HG02571 (cell line): ENCODE results near the gene NOSIP.

Experiments
- ATAC-seq: cut with Tn5 transposase; IDR thresholded peaks from one replicate; pipeline ENCODE4 v1.9.1; 2021; ENCODE audit warnings: mild to moderate bottlenecking, moderate library complexity; ENCODE audit not compliant: unreplicated experiment

The NOSIP gene

DNA sequence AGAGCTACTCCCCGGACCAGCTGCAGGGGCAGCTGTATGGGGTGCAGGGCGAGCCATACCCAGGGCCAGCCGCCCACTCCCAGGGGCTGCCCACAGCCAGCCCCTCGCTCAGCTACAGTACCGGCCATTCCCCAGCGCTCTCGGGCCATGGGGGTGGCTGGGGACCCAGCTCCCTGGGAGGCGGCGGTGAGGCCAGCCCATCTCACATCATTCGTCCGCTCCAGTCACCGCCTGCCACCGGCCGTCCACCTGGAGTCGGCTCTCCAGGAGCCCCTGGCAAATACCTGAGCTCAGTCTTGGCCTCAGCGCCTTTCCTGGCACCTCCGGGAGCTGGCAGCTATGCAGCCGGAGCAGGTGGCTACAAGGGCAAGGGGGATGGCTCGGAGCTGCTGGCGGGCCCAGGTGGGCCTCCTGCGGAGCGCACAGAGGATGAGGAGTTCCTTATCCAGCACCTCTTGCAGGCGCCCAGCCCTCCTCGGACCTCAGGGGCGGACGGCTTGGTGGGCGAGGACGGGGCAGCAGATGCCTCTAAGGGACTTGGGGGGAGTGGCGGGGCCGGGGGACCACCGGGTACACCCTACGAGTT, 15.6 kb upstream of the NOSIP start:
- ATAC-seq = no peak

GRCh38 chr19:49594993-49595818, 14.8 kb upstream of the NOSIP start:
- no peak for ATAC-seq

- no peak for ATAC-seq
Observed at GRCh38 chr19:49594157-49594992, 14.0 kb upstream of the NOSIP start.

DNA sequence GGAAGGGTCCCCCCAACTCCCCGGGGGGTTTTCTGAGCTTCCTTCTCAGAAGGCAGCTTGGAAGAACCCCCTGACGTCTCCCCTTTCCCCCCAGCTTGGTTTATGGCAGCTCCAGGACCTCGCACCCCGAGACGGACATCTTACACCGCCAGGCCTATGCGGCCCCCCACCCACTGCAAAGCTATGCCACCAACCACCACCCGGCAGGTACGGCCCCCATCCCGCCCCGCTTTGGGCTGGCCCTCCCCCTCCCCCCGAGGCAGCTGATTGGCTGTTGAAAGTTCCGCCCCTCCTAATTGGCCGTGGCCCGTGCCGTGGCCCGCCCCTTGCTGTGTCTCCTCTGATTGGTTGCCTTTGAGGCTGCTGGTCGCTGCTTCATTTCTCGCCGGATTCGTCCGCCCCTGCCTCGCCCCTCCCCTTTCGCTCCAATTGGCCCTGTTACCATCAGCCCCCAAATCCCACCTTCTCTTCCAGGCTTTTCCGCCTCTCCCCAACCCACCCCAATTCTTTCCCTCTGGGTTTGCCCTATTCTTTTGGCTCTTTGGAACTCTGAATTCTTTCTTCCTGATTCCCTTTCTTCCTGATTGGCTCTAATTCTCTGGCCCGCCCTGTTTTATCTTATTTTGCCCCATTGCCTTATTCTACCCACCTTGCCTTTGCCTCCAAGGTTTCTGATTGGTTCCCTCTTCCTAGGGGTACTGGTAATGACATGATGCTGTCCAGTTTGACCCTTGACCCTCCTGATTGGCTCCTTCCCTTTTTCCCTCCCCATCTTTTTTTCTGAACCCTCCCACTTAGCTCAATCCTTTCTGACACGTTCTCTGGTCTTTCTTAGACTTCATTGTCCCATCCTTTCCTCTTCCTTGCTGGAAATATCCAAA, 13.1 kb upstream of the NOSIP start:
- peak; percentile 48 for ATAC-seq

GRCh38 chr19:49592486-49593232, 12.3 kb upstream of the NOSIP start:
- ATAC-seq = no peak

GRCh38 chr19:49591731-49592485, 11.6 kb upstream of the NOSIP start:
- no peak for ATAC-seq

DNA sequence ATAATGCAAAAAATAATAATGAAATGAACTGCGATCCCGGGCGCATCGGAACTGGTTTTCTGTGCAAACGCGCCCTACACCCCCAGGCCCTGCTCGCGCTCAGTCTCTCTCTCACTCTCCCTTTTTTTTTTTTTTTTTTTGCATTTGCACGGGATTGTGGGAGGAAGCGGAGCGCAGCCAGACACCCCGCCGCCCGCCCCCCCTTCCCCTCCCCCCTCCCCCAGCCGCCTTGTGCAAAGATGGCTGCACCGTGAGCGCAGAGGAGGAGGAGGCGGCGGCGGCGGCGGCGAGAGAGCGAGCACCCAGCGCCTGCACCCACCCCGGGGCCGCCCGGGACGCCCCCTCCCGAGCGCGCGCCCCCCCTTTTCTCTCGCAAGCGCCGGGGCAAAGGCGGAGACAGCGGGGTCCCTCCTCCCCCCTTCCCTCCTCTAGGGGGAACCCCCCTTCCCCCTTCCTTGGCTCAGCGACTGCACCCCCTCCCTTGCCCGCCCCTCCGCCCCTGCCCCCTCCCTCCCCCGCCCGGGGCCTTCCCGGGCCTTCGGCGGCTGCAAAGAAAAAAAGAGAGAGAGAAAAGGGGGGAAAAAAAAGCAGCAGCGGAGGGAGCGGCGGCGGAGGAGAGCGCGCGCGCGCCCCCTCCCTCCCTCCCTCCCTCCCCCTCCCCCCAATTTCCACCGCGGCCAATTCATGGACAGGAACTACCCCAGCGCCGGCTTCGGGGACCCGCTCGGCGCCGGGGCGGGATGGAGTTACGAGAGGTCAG, 10.8 kb upstream of the NOSIP start, which contains the start of gene PRR12:
PRR12 (plus strand) TSS at position 212 of the 760 bp plus-strand sequence; CDS start at position 685, 473 bp downstream.
- no peak for ATAC-seq

DNA sequence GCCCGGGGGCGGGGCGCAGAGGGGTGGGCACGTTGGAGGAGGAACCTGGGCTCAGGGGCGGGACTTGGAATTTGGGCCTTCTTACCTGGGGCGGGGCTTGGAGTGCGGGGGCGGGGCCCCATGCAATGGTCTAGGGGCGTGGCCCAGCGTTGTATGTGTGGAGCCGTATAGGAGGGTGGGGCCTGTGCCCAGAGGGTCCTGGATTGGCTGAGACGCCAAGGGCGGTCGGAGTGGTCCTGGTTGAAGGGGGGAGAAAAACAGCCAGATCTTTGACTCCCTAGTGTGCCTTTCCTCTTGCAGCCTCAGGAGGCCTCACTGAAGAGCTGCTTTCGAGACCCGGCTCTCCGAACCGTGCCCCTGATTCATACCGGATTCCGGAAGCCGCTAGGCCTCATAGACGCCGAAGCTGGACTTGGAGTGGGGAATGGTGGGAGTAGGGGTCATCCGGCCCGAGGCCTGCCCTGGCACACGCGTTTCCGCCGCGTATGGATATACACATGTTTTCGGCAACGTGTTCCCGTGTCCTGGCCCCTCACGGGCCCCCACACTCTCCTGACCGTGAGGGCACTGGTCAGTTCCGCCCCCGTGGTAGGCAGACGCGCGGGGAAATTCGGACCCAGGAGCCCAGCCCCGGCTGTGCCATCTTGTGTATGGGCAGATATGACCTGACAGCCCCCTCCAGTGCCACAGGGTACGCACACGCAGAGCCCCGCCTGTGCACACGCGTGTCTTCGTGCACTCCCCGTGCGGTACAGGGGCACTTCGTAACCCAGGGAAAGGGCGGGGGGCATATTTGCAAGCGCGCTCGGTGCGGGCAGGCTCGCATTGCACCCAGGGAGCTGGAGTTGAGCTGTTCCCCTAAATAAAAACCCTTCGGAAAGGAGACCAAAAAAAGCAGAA, 10.0 kb upstream of the NOSIP start:
- peak; percentile 42 for ATAC-seq

- no peak for ATAC-seq
Observed at GRCh38 chr19:49589502-49589905, 9.1 kb upstream of the NOSIP start.

DNA sequence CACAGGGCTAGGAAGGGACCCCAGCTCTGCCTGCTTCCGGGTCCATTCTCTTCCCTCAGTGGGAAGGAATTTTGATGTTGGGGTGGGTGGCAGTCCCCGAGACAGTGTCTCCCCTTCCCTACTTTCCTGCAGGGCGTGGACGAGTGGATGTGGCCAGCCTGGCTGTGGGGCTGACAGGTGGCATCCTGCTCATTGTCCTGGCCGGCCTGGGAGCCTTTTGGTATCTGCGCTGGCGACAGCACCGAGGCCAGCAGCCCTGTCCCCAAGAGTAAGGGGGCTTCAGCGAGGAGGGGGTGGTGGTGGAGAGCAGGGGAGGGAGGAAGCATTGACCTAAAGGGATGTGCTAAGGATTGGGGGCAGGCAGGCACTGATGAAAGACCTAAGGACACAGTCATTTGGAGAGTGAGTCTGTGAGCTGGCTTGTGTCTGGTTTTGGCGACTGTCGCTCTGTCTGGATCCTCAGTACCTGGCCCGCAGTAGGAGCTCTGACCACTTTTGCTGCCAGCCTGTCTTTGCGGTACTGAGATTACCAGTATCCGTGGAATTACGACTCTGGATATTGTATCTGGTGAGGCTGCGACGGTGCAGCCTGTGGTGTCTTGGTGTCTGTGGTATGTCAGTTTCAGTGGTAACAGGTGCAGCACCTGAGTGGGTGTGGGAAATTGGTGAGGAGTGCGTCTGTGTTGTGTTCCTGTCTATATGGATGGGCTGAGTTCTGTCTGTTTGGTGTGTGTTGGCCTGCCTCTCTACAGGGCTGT, 8.2 kb upstream of the NOSIP start:
- no peak for ATAC-seq

DNA sequence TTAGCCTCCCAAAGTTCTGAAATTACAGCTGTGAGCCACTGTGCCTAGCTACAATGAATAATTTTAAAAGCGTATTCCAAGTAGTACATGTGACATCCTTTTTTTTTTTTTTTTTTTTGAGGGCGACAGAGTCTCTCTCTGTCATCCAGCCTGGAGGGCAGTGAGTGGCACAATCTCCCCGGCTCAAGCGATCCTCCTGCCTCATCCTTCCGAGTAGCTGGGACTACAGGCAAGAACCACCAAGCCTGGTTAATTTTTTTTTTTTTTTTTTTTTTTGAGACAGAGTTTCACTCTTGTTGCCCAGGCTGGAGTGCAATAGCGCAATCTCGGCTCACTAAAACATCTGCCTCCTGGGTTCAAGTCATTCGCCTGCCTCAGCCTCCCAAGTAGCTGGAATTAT, 6.9 kb upstream of the NOSIP start:
- ATAC-seq = no peak

DNA sequence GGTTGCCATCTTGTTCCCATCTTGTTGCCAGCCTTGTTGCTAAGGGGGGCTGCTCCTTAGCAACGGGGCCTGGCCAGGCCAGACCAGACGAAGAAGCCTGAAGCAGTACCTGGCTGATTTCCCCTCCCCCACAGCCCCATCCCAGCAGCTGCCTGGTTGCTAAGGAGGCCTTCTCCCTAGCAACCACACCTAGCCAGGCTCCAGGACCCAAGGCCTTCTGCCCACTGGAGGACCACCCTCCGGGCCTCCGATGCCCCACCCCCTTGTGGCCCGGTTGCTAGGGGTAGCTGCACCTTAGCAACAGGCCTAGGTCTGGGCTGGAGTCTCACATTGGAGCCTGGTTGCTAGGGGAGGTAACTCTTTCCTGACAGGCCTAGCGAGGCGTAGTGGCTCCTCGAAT, 4.7 kb upstream of the NOSIP start:
- no peak for ATAC-seq

DNA sequence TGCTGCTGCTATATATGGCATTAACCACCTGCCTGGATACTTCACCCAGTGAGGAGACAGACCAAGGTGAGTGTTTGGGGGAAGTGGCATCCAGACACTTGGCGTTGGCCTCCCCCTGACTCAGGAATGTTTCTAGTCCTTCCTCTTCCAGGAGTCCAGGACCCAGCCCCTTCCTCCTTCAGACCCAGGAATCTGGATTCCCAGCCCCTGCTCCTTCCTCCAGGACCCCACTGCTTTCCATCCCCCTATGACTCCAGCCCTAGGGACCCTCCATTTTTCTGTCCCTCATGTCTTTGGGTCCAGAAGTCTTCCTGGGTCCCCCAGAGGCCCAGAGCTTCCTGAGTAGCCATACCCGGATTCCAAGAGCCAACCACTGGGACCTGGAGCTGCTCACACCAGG, 2.9 kb upstream of the NOSIP start:
- no peak for ATAC-seq

GRCh38 chr19:49581007-49581508, 702 bp upstream of the NOSIP start, which contains the start of gene PRRG2:
Gene PRRG2, plus strand, starts transcription at chr19:49581316. Its CDS starts 1,904 bp downstream, at chr19:49583220.
- ATAC-seq = no peak

DNA sequence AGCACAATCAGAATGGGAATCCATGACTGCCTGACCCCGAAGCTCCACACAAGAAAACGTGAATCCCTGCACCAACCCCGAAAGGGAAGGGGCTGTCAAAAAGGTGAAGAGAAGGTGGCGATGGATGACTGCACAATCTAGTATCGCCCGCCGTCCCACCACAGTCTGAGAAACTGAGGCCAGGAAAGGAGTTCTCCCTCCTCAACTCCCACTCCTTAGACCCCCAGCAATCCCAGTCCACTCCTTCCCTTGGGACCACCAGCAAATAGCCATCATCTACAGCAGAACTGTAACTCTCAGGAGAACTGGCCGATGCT, 451 bp downstream of the NOSIP start:
- ATAC-seq = no peak

GRCh38 chr19:49579193-49579592, 1.2 kb downstream of the NOSIP start:
- no peak for ATAC-seq
